Endothelial cell (in vitro differentiated cells): ENCODE measurements around the gene ZNF580. TPM values are rescaled to one million over a fixed set of nuclear protein-coding genes. Genes with fewer than 3 reads are reported as not detected.

Source experiments
- DNase-seq: peaks from one replicate; pipeline ENCODE4 v3.0.0; 2021; ENCODE audit warnings: low spot score
- H3K27ac Mint-ChIP-seq: one replicate; pipeline ENCODE4 v1.8.0; 2021; ENCODE audit warnings: mixed read lengths, inconsistent platforms; ENCODE audit not compliant: unreplicated experiment
- H3K27me3 Mint-ChIP-seq: one replicate; pipeline ENCODE4 v1.8.0; 2021; ENCODE audit warnings: mild to moderate bottlenecking, moderate library complexity, mixed read lengths, inconsistent platforms; ENCODE audit not compliant: unreplicated experiment
- H3K36me3 Mint-ChIP-seq: one replicate; pipeline ENCODE4 v1.8.0; 2021; ENCODE audit warnings: mild to moderate bottlenecking, low read depth, mixed read lengths, inconsistent platforms; ENCODE audit not compliant: unreplicated experiment
- H3K4me1 Mint-ChIP-seq: one replicate; pipeline ENCODE4 v1.8.0; 2021; ENCODE audit warnings: mild to moderate bottlenecking, mixed read lengths, inconsistent platforms; ENCODE audit not compliant: unreplicated experiment
- H3K4me3 Mint-ChIP-seq: one replicate; pipeline ENCODE4 v1.8.0; 2021; ENCODE audit warnings: mild to moderate bottlenecking, mixed read lengths, inconsistent platforms; ENCODE audit not compliant: unreplicated experiment
- H3K9me3 Mint-ChIP-seq: one replicate; pipeline ENCODE4 v1.8.0; 2021; ENCODE audit warnings: mixed read lengths, inconsistent platforms; ENCODE audit not compliant: unreplicated experiment
- total RNA-seq: library from RNA; stranded (reverse); fragmentation: NEBNext Ultra II Directional; extraction: Animal tissue kit (Norgen Biotek cat#: 25700); gene quantifications from one replicate; pipeline ENCODE4 v1.2.1, GENCODE V29; 2021; ENCODE audit not compliant: unreplicated experiment
- TF ChIP-seq, protein P1 (sequence below): fragments of 200-600 bp; sonication (generic); IDR thresholded peaks from one replicate; pipeline ENCODE4 v1.5.0; 2021; ENCODE audit warnings: antibody characterized with exemption; ENCODE audit not compliant: unreplicated experiment

The ZNF580 gene
- total RNA-seq, 1 donor from 2014 or later: 34.0 TPM

DNA sequence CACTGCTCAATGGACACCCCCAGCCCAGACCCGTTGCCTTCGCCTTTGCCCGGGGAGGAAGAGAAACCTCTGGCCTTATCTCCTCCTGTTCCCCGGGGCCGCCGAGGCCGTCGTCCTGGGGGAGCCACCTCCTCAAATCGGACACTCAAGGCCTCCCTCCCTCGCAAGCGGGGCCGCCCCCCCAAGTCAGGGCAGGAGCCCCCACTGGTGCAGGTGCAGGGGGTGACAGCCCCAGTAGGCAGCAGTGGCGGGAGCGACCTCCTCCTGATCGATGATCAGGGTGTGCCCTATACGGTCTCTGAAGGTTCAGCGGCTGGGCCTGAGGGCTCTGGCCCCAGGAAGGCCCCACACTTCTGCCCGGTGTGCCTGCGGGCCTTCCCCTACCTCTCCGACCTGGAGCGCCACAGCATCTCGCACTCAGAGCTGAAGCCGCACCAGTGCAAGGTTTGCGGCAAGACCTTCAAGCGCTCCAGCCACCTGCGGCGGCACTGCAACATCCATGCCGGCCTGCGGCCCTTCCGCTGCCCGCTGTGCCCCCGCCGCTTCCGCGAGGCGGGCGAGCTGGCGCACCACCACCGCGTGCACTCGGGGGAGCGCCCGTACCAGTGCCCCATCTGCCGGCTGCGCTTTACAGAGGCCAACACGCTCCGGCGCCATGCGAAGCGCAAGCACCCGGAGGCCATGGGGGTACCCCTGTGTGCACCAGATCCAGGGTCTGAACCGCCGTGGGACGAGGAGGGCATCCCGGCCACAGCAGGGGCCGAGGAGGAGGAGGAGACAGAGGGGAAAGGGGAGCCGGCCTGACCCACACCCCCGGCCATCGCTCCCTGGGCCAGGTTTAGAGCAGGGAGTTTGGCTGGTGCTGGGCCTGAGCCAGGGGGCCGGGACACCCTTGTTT is 38.4 kb upstream of the ZNF580 start:
- peaks cover 28% of the 10 kb centered on the region for H3K4me1 Mint-ChIP-seq
- peak overlapping the region; percentile 16 for H3K4me3 Mint-ChIP-seq
- TF ChIP-seq, protein P1, sequence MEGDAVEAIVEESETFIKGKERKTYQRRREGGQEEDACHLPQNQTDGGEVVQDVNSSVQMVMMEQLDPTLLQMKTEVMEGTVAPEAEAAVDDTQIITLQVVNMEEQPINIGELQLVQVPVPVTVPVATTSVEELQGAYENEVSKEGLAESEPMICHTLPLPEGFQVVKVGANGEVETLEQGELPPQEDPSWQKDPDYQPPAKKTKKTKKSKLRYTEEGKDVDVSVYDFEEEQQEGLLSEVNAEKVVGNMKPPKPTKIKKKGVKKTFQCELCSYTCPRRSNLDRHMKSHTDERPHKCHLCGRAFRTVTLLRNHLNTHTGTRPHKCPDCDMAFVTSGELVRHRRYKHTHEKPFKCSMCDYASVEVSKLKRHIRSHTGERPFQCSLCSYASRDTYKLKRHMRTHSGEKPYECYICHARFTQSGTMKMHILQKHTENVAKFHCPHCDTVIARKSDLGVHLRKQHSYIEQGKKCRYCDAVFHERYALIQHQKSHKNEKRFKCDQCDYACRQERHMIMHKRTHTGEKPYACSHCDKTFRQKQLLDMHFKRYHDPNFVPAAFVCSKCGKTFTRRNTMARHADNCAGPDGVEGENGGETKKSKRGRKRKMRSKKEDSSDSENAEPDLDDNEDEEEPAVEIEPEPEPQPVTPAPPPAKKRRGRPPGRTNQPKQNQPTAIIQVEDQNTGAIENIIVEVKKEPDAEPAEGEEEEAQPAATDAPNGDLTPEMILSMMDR: no peak
- peaks cover 6% of the 10 kb centered on the region for H3K9me3 Mint-ChIP-seq
- peaks cover 18% of the 10 kb centered on the region for H3K36me3 Mint-ChIP-seq
- DNase-seq: no peak
- no peak overlapping the region for H3K27ac Mint-ChIP-seq
- peaks cover 36% of the 10 kb centered on the region for H3K27me3 Mint-ChIP-seq

DNA sequence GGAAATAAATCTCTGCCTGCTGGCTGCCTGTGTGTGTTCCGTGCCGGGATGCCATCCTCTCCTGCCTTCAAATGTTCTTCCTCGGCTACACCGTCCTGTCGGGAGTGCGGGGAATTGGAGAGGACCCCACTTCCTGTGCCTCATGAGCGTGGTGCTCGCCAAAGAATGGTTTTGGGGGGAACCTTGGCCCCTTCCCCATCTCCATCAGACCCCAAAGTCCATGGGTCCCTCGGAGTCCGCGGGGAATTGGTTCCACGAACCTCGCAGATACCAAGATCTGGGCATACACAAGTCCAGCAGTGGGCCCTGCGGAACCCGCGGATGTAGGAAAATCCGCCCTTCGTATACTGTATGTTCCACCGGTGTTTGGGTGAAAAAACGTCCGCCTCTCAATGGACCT is 37.7 kb upstream of the ZNF580 start:
- TF ChIP-seq, protein P1: no peak
- DNase-seq: no peak
- peak overlapping the region; percentile 81 for H3K4me3 Mint-ChIP-seq
- H3K4me1 Mint-ChIP-seq: peaks cover 30% of the 10 kb centered on the region
- peaks cover 23% of the 10 kb centered on the region for H3K36me3 Mint-ChIP-seq
- H3K27me3 Mint-ChIP-seq: peaks cover 39% of the 10 kb centered on the region
- peaks cover 6% of the 10 kb centered on the region for H3K9me3 Mint-ChIP-seq
- H3K27ac Mint-ChIP-seq: no peak overlapping the region

DNA sequence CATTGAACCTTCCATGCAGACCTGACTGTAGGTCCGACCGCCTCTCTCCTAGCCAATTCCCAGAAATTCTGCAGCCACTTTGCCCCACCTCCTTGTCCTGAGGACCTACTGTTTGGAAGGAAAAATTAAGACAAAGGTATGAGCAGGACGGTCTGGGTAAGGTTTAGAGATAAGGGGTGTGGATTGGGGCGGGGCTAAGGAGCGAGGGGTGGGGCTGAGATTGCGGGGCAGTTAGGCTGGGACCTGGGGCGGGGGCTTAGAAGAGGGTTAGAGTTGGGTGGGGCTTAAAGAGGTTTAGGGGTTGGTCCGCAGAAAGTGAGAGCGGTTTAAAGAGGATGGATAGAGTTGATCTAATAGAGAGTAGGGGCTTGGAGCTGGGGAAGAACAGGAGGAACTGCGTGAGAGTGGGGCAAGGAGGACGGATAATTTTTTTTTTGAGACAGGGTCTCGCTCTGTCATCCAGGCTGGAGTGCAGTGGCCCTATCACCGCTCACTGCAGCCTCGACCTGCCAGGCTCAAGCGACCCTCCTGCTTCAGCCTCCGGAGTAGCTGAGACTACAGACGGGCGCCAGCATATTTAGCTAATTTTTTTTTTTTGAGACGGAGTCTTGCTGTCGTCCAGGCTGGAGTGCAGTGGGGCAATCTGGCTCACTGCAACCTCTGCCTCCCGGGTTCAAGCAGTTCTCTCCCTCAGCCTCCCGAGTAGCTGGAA is 37.1 kb upstream of the ZNF580 start:
- peak overlapping the region; percentile 81 for H3K4me3 Mint-ChIP-seq

DNA sequence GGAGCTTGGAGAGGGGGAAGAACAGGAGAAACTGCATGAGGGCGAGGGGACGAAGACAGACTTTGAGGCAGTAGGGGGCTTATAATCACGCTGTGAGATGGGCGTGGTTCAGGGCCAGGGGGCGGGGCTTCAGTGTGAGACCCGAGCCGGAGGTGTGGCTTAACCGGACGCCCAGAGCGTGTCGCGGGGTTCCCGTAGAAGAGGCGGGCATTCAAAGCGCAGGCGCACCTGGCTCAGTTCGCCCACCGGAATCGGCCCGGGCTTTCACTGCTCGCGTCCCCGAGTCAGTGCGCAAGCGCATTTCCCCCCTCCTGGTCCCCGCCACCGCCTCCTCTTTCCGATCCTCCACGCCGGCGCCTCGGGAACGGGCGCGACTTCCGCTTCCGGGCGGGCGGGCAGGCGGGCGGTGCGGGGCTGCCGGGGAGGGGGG is 35.6 kb upstream of the ZNF580 start:
- Mint-ChIP-seq H3K4me3 (peak overlapping the region; percentile 89), H3K36me3 (peaks cover 24% of the 10 kb centered on the region), H3K9me3 (peaks cover 6% of the 10 kb centered on the region), H3K4me1 (peaks cover 26% of the 10 kb centered on the region), H3K27me3 (peaks cover 30% of the 10 kb centered on the region), H3K27ac (peak overlapping the region; percentile 94)
- peak; percentile 97 for DNase-seq
- TF ChIP-seq, protein P1: no peak

More for the DNA sequence above, 37.1 kb upstream of the ZNF580 start:
- H3K27ac Mint-ChIP-seq: peak overlapping the region; percentile 31
- peaks cover 26% of the 10 kb centered on the region for H3K4me1 Mint-ChIP-seq
- H3K9me3 Mint-ChIP-seq: peaks cover 6% of the 10 kb centered on the region
- TF ChIP-seq, protein P1: no peak
- DNase-seq: no peak
- peaks cover 21% of the 10 kb centered on the region for H3K36me3 Mint-ChIP-seq
- peaks cover 37% of the 10 kb centered on the region for H3K27me3 Mint-ChIP-seq
